HL-60/S4 treated with retinoic acid at 250 ng/mL for 4 days and 3 days (cell line): Measurements from ENCODE around the gene OTOR.

Experiments
- in situ Hi-C: fragments of 300-500 bp; cut with MboI; formaldehyde crosslinking; loops from 2 replicates; pipeline ENCODE4 v1.7.0; 2022; ENCODE audit warnings: low sequenced_read_pairs

The OTOR gene

GRCh38 chr20:16747291-16747811 lies 807 bp upstream of the OTOR start:
- in situ Hi-C loops: no loop called here

- in situ Hi-C loops: no loop called here
These were observed 1.4 kb downstream of the OTOR start for GRCh38 chr20:16749573-16749972.

- in situ Hi-C loops: no loop called here
These were observed 3.9 kb downstream of the OTOR start for GRCh38 chr20:16752082-16752481.

- in situ Hi-C loops: no loop called here
These were observed 4.7 kb downstream of the OTOR start for GRCh38 chr20:16752901-16753300.

- in situ Hi-C loops: no loop called here
These were observed 10.5 kb downstream of the OTOR start for GRCh38 chr20:16758454-16759180.

- in situ Hi-C loops: no loop called here
These were observed 11.0 kb downstream of the OTOR start for GRCh38 chr20:16759181-16759563.

- in situ Hi-C loops: no loop called here
These were observed 12.5 kb downstream of the OTOR start for GRCh38 chr20:16760431-16761304.

- in situ Hi-C loops: no loop called here
These were observed 13.2 kb downstream of the OTOR start for GRCh38 chr20:16761305-16761829.

- in situ Hi-C loops: no loop called here
These were observed 16.4 kb downstream of the OTOR start for GRCh38 chr20:16764560-16764959.

- in situ Hi-C loops: no loop called here
These were observed 23.1 kb downstream of the OTOR start for GRCh38 chr20:16771213-16771612.

- in situ Hi-C loops: no loop called here
These were observed 27.8 kb downstream of the OTOR start for GRCh38 chr20:16775961-16776360.

GRCh38 chr20:16777126-16777525 lies 29.0 kb downstream of the OTOR start:
- in situ Hi-C loops: no loop called here

GRCh38 chr20:16778159-16778558 lies 30.0 kb downstream of the OTOR start:
- in situ Hi-C loops: no loop called here

- in situ Hi-C loops: no loop called here
These were observed 33.3 kb downstream of the OTOR start for GRCh38 chr20:16781496-16781895.

- in situ Hi-C loops: no loop called here
These were observed 37.1 kb downstream of the OTOR start for GRCh38 chr20:16785226-16785625.
